ENCODE data around the gene UBE3C.
A peak's percentile ranks its signal among the peaks of the same experiment; 100 is the strongest.
"Not testable (repeated sequence)": the region's sequence is repeated elsewhere in the genome, so short reads cannot be mapped to it uniquely, and the experiment has no call there.

The UBE3C gene

GRCh38 chr7:157138424-157139110 lies at the start of gene UBE3C:
UBE3C (plus strand) TSS chr7:157138926; CDS start chr7:157139273, 347 bp downstream.
- peak; percentile 97 for DNase-seq (ENCODE audit: low spot score)
- in situ Hi-C loops (cut with MboI; ENCODE audit: low sequenced_read_pairs, unreplicated experiment) = no loop called here
- no peak for TF ChIP-seq CTCF (IDR thresholded peaks at IDR 0.05; ENCODE audit: borderline replicate concordance, control extremely low read depth, extremely low read depth, insufficient read depth, missing control alignments)

- in situ Hi-C loops (cut with MboI; ENCODE audit: low sequenced_read_pairs, unreplicated experiment) = no loop called here
- DNase-seq (ENCODE audit: low spot score) = no peak
- no peak for TF ChIP-seq CTCF (IDR thresholded peaks at IDR 0.05; ENCODE audit: borderline replicate concordance, control extremely low read depth, extremely low read depth, insufficient read depth, missing control alignments)
These were observed 49.6 kb upstream of the UBE3C start for GRCh38 chr7:157089100-157089610.

- TF ChIP-seq CTCF (IDR thresholded peaks at IDR 0.05; ENCODE audit: borderline replicate concordance, control extremely low read depth, extremely low read depth, insufficient read depth, missing control alignments) = no peak
- in situ Hi-C loops (cut with MboI; ENCODE audit: low sequenced_read_pairs, unreplicated experiment) = no loop called here
- DNase-seq (ENCODE audit: low spot score) = no peak
These were observed 48.1 kb upstream of the UBE3C start for GRCh38 chr7:157090485-157091165.

- no peak for DNase-seq (ENCODE audit: low spot score)
- in situ Hi-C loops (cut with MboI; ENCODE audit: low sequenced_read_pairs, unreplicated experiment) = no loop called here
- no peak for TF ChIP-seq CTCF (IDR thresholded peaks at IDR 0.05; ENCODE audit: borderline replicate concordance, control extremely low read depth, extremely low read depth, insufficient read depth, missing control alignments)
These were observed 42.3 kb upstream of the UBE3C start for GRCh38 chr7:157096286-157097055.

DNA sequence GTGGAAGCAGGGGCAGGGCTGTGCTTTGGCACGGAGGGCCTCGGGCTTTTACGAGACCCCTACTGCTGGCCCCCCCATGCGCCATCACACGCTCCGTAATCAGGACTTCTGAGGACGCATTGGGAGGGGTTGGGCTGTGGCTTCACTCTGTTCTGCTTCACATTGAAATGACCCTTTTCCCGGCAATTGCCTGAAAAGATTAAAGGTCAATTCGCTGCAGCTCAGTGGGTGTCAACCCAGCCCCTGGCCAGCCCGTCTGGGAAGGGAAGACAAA lies 41.7 kb upstream of the UBE3C start:
- no peak for TF ChIP-seq CTCF (IDR thresholded peaks at IDR 0.05; ENCODE audit: borderline replicate concordance, control extremely low read depth, extremely low read depth, insufficient read depth, missing control alignments)
- in situ Hi-C loops (cut with MboI; ENCODE audit: low sequenced_read_pairs, unreplicated experiment) = no loop called here
- DNase-seq (ENCODE audit: low spot score) = no peak

GRCh38 chr7:157097569-157097968 lies 41.2 kb upstream of the UBE3C start:
- DNase-seq (ENCODE audit: low spot score) = no peak
- TF ChIP-seq CTCF (IDR thresholded peaks at IDR 0.05; ENCODE audit: borderline replicate concordance, control extremely low read depth, extremely low read depth, insufficient read depth, missing control alignments) = no peak
- in situ Hi-C loops (cut with MboI; ENCODE audit: low sequenced_read_pairs, unreplicated experiment) = no loop called here

DNA sequence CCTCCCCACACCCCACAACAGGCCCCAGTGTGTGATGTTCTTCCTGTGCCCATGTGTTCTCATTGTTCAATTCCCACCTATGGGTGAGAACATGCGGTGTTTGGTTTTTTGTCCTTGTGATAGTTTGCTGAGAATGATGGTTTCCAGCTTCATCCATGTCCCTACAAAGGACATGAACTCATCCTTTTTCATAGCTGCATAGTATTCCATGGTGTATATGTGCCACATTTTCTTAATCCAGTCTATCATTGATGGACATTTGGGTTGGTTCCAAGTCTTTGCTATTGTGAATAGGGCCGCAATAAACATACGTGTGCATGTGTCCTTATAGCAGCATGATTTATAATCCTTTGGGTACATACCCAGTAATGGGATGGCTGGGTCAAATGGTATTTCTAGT lies 38.7 kb upstream of the UBE3C start:
- DNase-seq (ENCODE audit: low spot score); in situ Hi-C loops (cut with MboI; ENCODE audit: low sequenced_read_pairs, unreplicated experiment): not testable (repeated sequence)

- DNase-seq (ENCODE audit: low spot score); in situ Hi-C loops (cut with MboI; ENCODE audit: low sequenced_read_pairs, unreplicated experiment): not testable (repeated sequence)
These were observed 35.1 kb upstream of the UBE3C start for GRCh38 chr7:157103641-157104040.
